CD14-positive monocyte (primary cell): ENCODE measurements around the gene KRTAP4-11. TPM values are rescaled to one million over a fixed set of nuclear protein-coding genes. Genes with fewer than 3 reads are reported as not detected.

Source experiments
- DNase-seq, 3 donors: peaks; one replicate each; pipeline ENCODE4 v3.0.0-alpha.2; 2011 to 2022
- H2AFZ ChIP-seq: 2 replicates; pipeline ENCODE4 v1.6.0; 2012; ENCODE audit warnings: mild to moderate bottlenecking, low read depth, low read length, inconsistent platforms; ENCODE audit not compliant: insufficient read depth, poor library complexity, severe bottlenecking
- H3K27ac ChIP-seq, 2 donors: 1 replicate in 1 of 2; 2 replicates in 1 of 2; pipeline ENCODE4 v1.5.1; 2012 to 2013; ENCODE audit warnings: low read length in 2 of 2, control low read depth in 1 of 2, inconsistent platforms in 1 of 2, low read depth in 1 of 2, mild to moderate bottlenecking in 1 of 2
- H3K27me3 ChIP-seq, 2 donors: one replicate each; pipeline versions ENCODE4 v1.6.0 to v1.6.1; 2011 to 2013; ENCODE audit warnings: low read length in 2 of 2; ENCODE audit not compliant: control insufficient read depth in 2 of 2, insufficient read depth in 2 of 2
- H3K36me3 ChIP-seq, 2 donors: replicated peaks in 1 of 2; 1 replicate in 1 of 2; 2 replicates in 1 of 2; pipeline versions ENCODE4 v1.5.1 to v1.6.1; 2012 to 2013; ENCODE audit warnings: low read length in 2 of 2, control low read depth in 1 of 2, inconsistent platforms in 1 of 2, mild to moderate bottlenecking in 1 of 2; ENCODE audit not compliant: insufficient read depth in 2 of 2, control insufficient read depth in 1 of 2
- H3K4me1 ChIP-seq, 2 donors: 1 replicate in 1 of 2; 2 replicates in 1 of 2; pipeline versions ENCODE4 v1.5.1 to v1.6.1; 2012 to 2013; ENCODE audit warnings: low read length in 2 of 2, control low read depth in 1 of 2, inconsistent platforms in 1 of 2, mild to moderate bottlenecking in 1 of 2, moderate library complexity in 1 of 2; ENCODE audit not compliant: insufficient read depth in 2 of 2, control insufficient read depth in 1 of 2
- H3K4me2 ChIP-seq: replicated peaks from 2 replicates; pipeline ENCODE3; 2012; ENCODE audit warnings: low read length, moderate library complexity, mild to moderate bottlenecking; ENCODE audit not compliant: poor library complexity, severe bottlenecking; ENCODE audit errors: extremely low read depth
- H3K4me3 ChIP-seq, 3 experiments: fragments of 200-600 bp in 1 of 3; sonication (generic) in 1 of 3; replicated peaks in 1 of 3; 1 replicate in 2 of 3; 2 replicates in 1 of 3; pipeline ENCODE4 v1.5.1; 2011 to 2013; ENCODE audit warnings: low read length in 3 of 3, mild to moderate bottlenecking in 3 of 3, control low read depth in 2 of 3, low read depth in 2 of 3, inconsistent platforms in 1 of 3, moderate library complexity in 1 of 3
- H3K79me2 ChIP-seq: 2 replicates; pipeline ENCODE4 v1.6.0; 2012; ENCODE audit warnings: mild to moderate bottlenecking, control low read depth, inconsistent platforms, low read length, moderate library complexity; ENCODE audit not compliant: insufficient read depth
- H3K9ac ChIP-seq: 2 replicates; pipeline ENCODE4 v1.6.0; 2017; ENCODE audit warnings: low read length, mild to moderate bottlenecking; ENCODE audit not compliant: insufficient read depth, poor library complexity, severe bottlenecking
- H3K9me3 ChIP-seq, 2 donors: replicated peaks in 1 of 2; 1 replicate in 1 of 2; 2 replicates in 1 of 2; pipeline versions ENCODE4 v1.5.1 to v1.6.1; 2012 to 2013; ENCODE audit warnings: low read length in 2 of 2, control low read depth in 1 of 2; ENCODE audit not compliant: control insufficient read depth in 1 of 2, insufficient read depth in 1 of 2
- H4K20me1 ChIP-seq: 2 replicates; pipeline ENCODE4 v1.6.0; 2012; ENCODE audit warnings: mild to moderate bottlenecking, low read length, control low read depth, moderate library complexity; ENCODE audit not compliant: insufficient read depth
- H3K27ac Mint-ChIP-seq, 7 donors: one replicate each; pipeline ENCODE4 v1.8.0; 2020; ENCODE audit warnings: mild to moderate bottlenecking in 7 of 7, mixed read lengths in 7 of 7, moderate library complexity in 6 of 7, inconsistent platforms in 2 of 7
- H3K27me3 Mint-ChIP-seq, 3 donors: one replicate each; pipeline ENCODE4 v1.8.0; 2021 to 2022; ENCODE audit warnings: low read depth in 3 of 3, mild to moderate bottlenecking in 3 of 3, mixed read lengths in 3 of 3, moderate library complexity in 3 of 3, inconsistent platforms in 1 of 3
- H3K36me3 Mint-ChIP-seq, 2 donors: one replicate each; pipeline ENCODE4 v1.8.0; 2020; ENCODE audit warnings: mixed read lengths in 2 of 2, inconsistent platforms in 1 of 2, mild to moderate bottlenecking in 1 of 2
- H3K4me1 Mint-ChIP-seq: one replicate; pipeline ENCODE4 v1.8.0; 2020; ENCODE audit warnings: mild to moderate bottlenecking, mixed read lengths
- H3K4me3 Mint-ChIP-seq, 2 donors: one replicate each; pipeline ENCODE4 v1.8.0; 2020; ENCODE audit warnings: mild to moderate bottlenecking in 2 of 2, mixed read lengths in 2 of 2, moderate library complexity in 1 of 2
- H3K9me3 Mint-ChIP-seq, 7 donors: one replicate each; pipeline ENCODE4 v1.8.0; 2020 to 2022; ENCODE audit warnings: mixed read lengths in 7 of 7, mild to moderate bottlenecking in 6 of 7, moderate library complexity in 6 of 7, inconsistent platforms in 2 of 7
- WGBS: methylation state at CpG from one replicate; pipeline ENCODE4 v1.1.5; 2013; ENCODE audit warnings: missing lambda C conversion rate; ENCODE audit not compliant: insufficient coverage; 5-methylcytosine and 5-hydroxymethylcytosine counted together
- intact Hi-C, 2 donors: fragments of 100-400 bp; cut with micrococcal nuclease; formaldehyde crosslinking; loops; one replicate each; pipeline versions ENCODE4 v1.15.0 to v1.15.1; 2023
- polyA plus RNA-seq, 3 donors: library from polyadenylated mRNA; depleted of rRNA in 1 of 3; unstranded in 2 of 3; stranded (reverse) in 1 of 3; fragments of 300-500 nt in 2 of 3; fragments of >200 nt in 1 of 3; fragmentation: Illumina TruSeq in 2 of 3; gene quantifications; 1 replicate in 2 of 3; 2 replicates in 1 of 3; pipeline ENCODE4 v1.2.3, GENCODE V29; 2012 to 2021
- TF ChIP-seq, protein P1 (sequence below): fragments of 200-600 bp; IDR thresholded peaks from one replicate; pipeline ENCODE4 v1.8.0; 2022; ENCODE audit warnings: antibody characterized with exemption, mild to moderate bottlenecking

KRTAP4-11 gene
- polyA plus RNA-seq, 3 donors = not detected

DNA sequence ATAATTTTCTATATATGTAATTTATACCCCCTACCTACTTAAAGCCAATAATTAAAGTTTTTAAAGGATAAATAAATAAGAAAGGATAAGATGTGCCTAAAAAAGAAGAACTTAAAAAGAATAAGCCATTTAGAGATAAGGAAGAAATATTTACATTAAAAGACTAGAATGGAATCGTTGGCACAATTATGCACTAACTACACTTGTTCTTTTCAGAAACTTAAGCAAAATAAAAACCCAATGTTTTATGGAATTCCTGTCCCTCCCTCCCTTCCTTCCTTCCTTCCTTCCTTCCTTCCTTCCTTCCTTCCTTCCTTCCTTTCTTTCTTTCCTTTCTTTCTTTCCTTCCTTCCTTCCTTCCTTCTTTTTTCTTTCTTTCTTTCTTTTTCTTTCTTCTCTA, 26.7 kb upstream of the KRTAP4-11 start:
- Histone ChIP-seq H3K79me2 (no peaks in the 10 kb centered on the region), H3K4me1 (no peaks in the 10 kb centered on the region), H3K27me3 (no peaks in the 10 kb centered on the region), H3K9ac (no peak overlapping the region), H3K4me3 (no peak overlapping the region), H3K36me3 (no peaks in the 10 kb centered on the region), H4K20me1 (no peaks in the 10 kb centered on the region), H3K9me3 (peaks cover 11 to 23% of the 10 kb centered on the region in 2 donors), H3K27ac (no peak overlapping the region), H3K4me2 (no peak overlapping the region), H2AFZ (no peak overlapping the region)
- no peak for DNase-seq
- peaks cover 17 to 36% (median 29%) of the 10 kb centered on the region in 7 donors for H3K9me3 Mint-ChIP-seq
- H3K4me1 Mint-ChIP-seq = no peaks in the 10 kb centered on the region
- intact Hi-C loops = no loop called here
- H3K36me3 Mint-ChIP-seq = no peaks in the 10 kb centered on the region
- WGBS = no CpG with 5 or more reads among the region's 1 CpG
- H3K27me3 Mint-ChIP-seq = peaks cover 3 to 4% (median 3%) of the 10 kb centered on the region in 3 donors
- no peak overlapping the region for H3K27ac Mint-ChIP-seq
- TF ChIP-seq, protein P1, sequence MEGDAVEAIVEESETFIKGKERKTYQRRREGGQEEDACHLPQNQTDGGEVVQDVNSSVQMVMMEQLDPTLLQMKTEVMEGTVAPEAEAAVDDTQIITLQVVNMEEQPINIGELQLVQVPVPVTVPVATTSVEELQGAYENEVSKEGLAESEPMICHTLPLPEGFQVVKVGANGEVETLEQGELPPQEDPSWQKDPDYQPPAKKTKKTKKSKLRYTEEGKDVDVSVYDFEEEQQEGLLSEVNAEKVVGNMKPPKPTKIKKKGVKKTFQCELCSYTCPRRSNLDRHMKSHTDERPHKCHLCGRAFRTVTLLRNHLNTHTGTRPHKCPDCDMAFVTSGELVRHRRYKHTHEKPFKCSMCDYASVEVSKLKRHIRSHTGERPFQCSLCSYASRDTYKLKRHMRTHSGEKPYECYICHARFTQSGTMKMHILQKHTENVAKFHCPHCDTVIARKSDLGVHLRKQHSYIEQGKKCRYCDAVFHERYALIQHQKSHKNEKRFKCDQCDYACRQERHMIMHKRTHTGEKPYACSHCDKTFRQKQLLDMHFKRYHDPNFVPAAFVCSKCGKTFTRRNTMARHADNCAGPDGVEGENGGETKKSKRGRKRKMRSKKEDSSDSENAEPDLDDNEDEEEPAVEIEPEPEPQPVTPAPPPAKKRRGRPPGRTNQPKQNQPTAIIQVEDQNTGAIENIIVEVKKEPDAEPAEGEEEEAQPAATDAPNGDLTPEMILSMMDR = no peak
- H3K4me3 Mint-ChIP-seq = no peak overlapping the region

DNA sequence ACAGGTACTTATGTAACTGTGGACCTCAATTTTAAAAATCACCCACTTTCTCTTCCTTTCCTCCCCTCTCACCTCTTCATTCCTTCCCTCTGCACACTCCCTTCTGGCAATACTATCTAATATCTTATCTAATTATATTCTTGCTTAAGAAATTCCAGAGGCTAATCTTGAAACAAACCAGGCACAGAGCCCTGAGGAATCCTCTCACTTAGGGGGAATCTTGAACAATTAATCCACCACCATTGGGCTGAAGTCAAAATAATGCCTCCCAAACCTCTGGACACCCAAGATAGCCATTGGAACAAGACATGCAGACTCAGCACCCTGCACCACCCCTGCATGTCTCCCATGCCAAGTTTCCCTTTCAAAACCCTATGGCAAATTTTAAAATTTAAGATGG, 23.2 kb upstream of the KRTAP4-11 start:
- no peak for DNase-seq
- Histone ChIP-seq H4K20me1 (no peaks in the 10 kb centered on the region), H3K9ac (no peak overlapping the region), H3K36me3 (no peaks in the 10 kb centered on the region), H3K27ac (no peak overlapping the region), H3K27me3 (no peaks in the 10 kb centered on the region), H3K4me1 (no peaks in the 10 kb centered on the region), H3K4me3 (no peak overlapping the region), H3K4me2 (no peak overlapping the region), H3K79me2 (no peaks in the 10 kb centered on the region), H3K9me3 (peaks cover 14 to 27% of the 10 kb centered on the region in 2 donors), H2AFZ (no peak overlapping the region)
- Mint-ChIP-seq H3K27ac (no peak overlapping the region), H3K4me1 (no peaks in the 10 kb centered on the region), H3K4me3 (no peak overlapping the region), H3K9me3 (peaks cover 26 to 46% (median 35%) of the 10 kb centered on the region in 7 donors), H3K36me3 (no peaks in the 10 kb centered on the region), H3K27me3 (peaks cover 0 to 2% (median 1%) of the 10 kb centered on the region in 3 donors)
- TF ChIP-seq, protein P1 = no peak
- intact Hi-C loops = no loop called here
